Endodermal cell (in vitro differentiated cells): ENCODE results near the gene HLA-E. TPM values are rescaled to one million over a fixed set of nuclear protein-coding genes. Genes with fewer than 3 reads are reported as not detected.

Experiments used
- DNase-seq: peaks from one replicate; pipeline ENCODE4 v3.0.0-alpha.2; 2017
- H3K27ac ChIP-seq: 2 replicates; pipeline ENCODE4 v1.5.1; 2013; ENCODE audit warnings: mild to moderate bottlenecking, low read depth, low read length, moderate library complexity
- H3K27me3 ChIP-seq: 2 replicates; pipeline ENCODE4 v1.6.1; 2013; ENCODE audit warnings: mild to moderate bottlenecking, low read length, moderate library complexity; ENCODE audit not compliant: insufficient read depth, control insufficient read depth, poor library complexity, severe bottlenecking
- H3K36me3 ChIP-seq: 2 replicates; pipeline ENCODE4 v1.7.0; 2013; ENCODE audit warnings: mild to moderate bottlenecking, low read length, moderate library complexity; ENCODE audit not compliant: control insufficient read depth, insufficient read depth
- H3K4me1 ChIP-seq: one replicate; pipeline ENCODE4 v1.7.0; 2013; ENCODE audit warnings: low read length; ENCODE audit not compliant: control insufficient read depth, insufficient read depth
- H3K4me3 ChIP-seq: 2 replicates; pipeline ENCODE4 v1.5.1; 2013; ENCODE audit warnings: mild to moderate bottlenecking, low read length, moderate library complexity
- H3K9ac ChIP-seq: 2 replicates; pipeline ENCODE4 v1.6.1; 2013; ENCODE audit warnings: mild to moderate bottlenecking, low read length, moderate library complexity; ENCODE audit not compliant: poor library complexity, severe bottlenecking; ENCODE audit errors: extremely low read depth
- H3K9me3 ChIP-seq: 2 replicates; pipeline ENCODE4 v1.6.1; 2013; ENCODE audit warnings: mild to moderate bottlenecking, low read length, moderate library complexity; ENCODE audit not compliant: control insufficient read depth
- H3K27ac Mint-ChIP-seq: 2 replicates; pipeline ENCODE4 v1.8.0; 2020; ENCODE audit warnings: mixed read lengths
- H3K27me3 Mint-ChIP-seq: 2 replicates; pipeline ENCODE4 v1.8.0; 2021; ENCODE audit warnings: mild to moderate bottlenecking, mixed read lengths; ENCODE audit not compliant: insufficient read depth
- H3K36me3 Mint-ChIP-seq: 2 replicates; pipeline ENCODE4 v1.8.0; 2020; ENCODE audit warnings: low read depth, mixed read lengths
- H3K4me1 Mint-ChIP-seq: 2 replicates; pipeline ENCODE4 v1.8.0; 2020; ENCODE audit warnings: mixed read lengths
- H3K4me3 Mint-ChIP-seq: 2 replicates; pipeline ENCODE4 v1.8.0; 2020; ENCODE audit warnings: mild to moderate bottlenecking, moderate library complexity, mixed read lengths
- H3K9me3 Mint-ChIP-seq: 2 replicates; pipeline ENCODE4 v1.8.0; 2020; ENCODE audit warnings: mild to moderate bottlenecking, mixed read lengths
- WGBS, 2 experiments: methylation state at CpG; one replicate each; pipeline versions ENCODE4 v1.1.5 to v1.1.7; 2013; ENCODE audit warnings: missing lambda C conversion rate in 2 of 2, mixed read lengths in 1 of 2; ENCODE audit not compliant: insufficient coverage in 1 of 2, insufficient read length in 1 of 2; 5-methylcytosine and 5-hydroxymethylcytosine counted together
- total RNA-seq, 2 donors: library from RNA; stranded (reverse); fragmentation: NEBNext Ultra II Directional in 1 of 2; extraction: Animal tissue kit (Norgen Biotek cat#: 25700) in 1 of 2; gene quantifications; 2 replicates in 1 of 2; 3 replicates in 1 of 2; pipeline ENCODE4 v1.2.1, GENCODE V29; 2021
- TF ChIP-seq, protein P1 (sequence below): fragments of 200-600 bp; sonication (generic); conservative IDR thresholded peaks from 2 replicates; pipeline ENCODE4 v1.5.0; 2021; ENCODE audit warnings: antibody characterized with exemption, mild to moderate bottlenecking

HLA-E gene
- total RNA-seq, 2 donors from 2014 or later: 31.7 to 38.4 TPM

DNA sequence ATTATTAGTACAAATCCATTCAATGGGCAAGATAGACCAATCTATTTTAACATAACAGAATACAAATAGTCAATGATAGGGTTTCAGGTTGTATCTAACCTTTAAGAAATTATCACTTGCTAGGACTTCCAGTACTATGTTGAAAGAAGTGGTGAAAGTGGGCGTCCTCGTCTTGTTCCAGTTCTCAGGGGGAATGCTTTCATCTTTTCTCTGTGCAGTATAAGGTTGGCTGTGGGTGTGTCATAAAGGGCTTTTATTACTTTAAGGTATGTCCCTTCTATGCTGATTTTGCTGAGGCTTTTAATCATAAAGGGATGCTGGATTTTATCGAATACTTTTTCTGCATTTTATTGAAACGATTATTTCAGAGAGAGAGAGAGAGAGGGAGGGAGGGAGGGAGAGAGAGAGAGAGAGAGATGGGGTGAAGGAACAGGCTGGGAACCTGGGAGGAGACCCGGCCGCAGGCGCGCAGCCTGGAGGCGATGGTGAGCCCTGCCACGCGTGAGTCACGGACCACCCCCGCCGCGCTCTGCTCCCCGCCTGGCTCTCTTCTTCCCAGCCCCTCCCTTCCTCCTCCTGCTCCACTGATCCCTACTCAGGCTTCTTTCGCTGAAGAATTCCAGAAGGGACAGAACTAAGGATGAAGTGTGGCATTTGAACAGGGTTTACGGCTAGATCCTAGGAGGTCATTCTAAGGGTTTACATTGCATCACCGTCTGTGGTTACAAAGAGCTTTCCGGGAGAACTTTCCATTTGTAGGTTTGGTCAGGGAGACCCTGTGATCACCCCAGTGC lies 45.5 kb upstream of the HLA-E start:
- Mint-ChIP-seq H3K36me3 (no peaks in the 10 kb centered on the region), H3K27ac (no peak overlapping the region), H3K27me3 (peaks cover 92% of the 10 kb centered on the region), H3K4me1 (no peaks in the 10 kb centered on the region), H3K4me3 (no peak overlapping the region), H3K9me3 (no peaks in the 10 kb centered on the region)
- WGBS, 2 experiments: 28 to 30% methylated on average over 3 to 20 of the region's 20 CpGs
- Histone ChIP-seq H3K36me3 (no peaks in the 10 kb centered on the region), H3K4me1 (no peaks in the 10 kb centered on the region), H3K9ac (no peak overlapping the region), H3K4me3 (no peak overlapping the region), H3K9me3 (no peaks in the 10 kb centered on the region), H3K27ac (no peak overlapping the region), H3K27me3 (peaks cover 97% of the 10 kb centered on the region)
- DNase-seq: no peak
- TF ChIP-seq, protein P1, sequence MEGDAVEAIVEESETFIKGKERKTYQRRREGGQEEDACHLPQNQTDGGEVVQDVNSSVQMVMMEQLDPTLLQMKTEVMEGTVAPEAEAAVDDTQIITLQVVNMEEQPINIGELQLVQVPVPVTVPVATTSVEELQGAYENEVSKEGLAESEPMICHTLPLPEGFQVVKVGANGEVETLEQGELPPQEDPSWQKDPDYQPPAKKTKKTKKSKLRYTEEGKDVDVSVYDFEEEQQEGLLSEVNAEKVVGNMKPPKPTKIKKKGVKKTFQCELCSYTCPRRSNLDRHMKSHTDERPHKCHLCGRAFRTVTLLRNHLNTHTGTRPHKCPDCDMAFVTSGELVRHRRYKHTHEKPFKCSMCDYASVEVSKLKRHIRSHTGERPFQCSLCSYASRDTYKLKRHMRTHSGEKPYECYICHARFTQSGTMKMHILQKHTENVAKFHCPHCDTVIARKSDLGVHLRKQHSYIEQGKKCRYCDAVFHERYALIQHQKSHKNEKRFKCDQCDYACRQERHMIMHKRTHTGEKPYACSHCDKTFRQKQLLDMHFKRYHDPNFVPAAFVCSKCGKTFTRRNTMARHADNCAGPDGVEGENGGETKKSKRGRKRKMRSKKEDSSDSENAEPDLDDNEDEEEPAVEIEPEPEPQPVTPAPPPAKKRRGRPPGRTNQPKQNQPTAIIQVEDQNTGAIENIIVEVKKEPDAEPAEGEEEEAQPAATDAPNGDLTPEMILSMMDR: no peak

DNA sequence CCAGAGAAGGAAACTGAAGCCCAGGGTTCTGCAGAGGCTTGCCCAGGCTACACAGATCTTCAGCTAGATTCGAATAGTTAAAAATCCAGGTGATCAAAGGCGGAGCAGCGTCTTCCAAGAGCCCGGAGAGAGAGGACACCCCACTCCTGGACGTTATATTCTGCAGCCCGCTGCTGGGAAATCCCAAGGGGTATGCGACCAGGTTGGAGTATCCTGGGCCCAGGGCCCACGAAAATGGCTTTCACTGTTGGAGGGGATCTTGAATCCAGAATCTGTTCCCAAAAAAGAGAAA lies 44.9 kb upstream of the HLA-E start:
- Mint-ChIP-seq H3K36me3 (no peaks in the 10 kb centered on the region), H3K4me1 (no peaks in the 10 kb centered on the region), H3K27ac (no peak overlapping the region), H3K27me3 (peaks cover 92% of the 10 kb centered on the region), H3K4me3 (no peak overlapping the region), H3K9me3 (no peaks in the 10 kb centered on the region)
- peaks cover 97% of the 10 kb centered on the region for H3K27me3 ChIP-seq
- no peak for DNase-seq
- TF ChIP-seq, protein P1: no peak
- 68 to 75% methylated on average over 7 to 8 of the region's 8 CpGs for WGBS, 2 experiments
- no peaks in the 10 kb centered on the region for H3K4me1 ChIP-seq
- no peaks in the 10 kb centered on the region for H3K9me3 ChIP-seq
- no peak overlapping the region for H3K9ac ChIP-seq
- H3K4me3 ChIP-seq: no peak overlapping the region
- H3K36me3 ChIP-seq: no peaks in the 10 kb centered on the region
- H3K27ac ChIP-seq: no peak overlapping the region

DNA sequence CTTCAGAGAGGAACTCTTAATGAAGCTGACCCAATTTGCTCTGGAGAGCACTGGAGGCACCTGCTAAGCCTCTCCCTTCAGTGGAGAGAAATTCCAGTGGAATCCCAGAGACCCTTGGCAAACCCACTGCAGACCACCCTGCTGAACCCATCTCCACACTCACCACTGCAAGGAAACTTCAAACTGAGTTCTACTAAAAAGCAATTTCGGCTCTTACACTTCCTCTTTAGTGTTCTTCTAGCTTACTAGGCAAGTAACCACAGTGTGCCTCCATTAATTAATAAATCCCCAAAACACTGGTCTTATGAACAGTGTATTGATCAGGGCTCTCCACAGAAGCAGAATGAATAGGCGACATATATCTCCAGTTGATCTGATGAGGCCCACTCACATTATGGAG lies 43.0 kb upstream of the HLA-E start:
- H3K27me3 ChIP-seq: peaks cover 97% of the 10 kb centered on the region

More for the DNA sequence above, 43.0 kb upstream of the HLA-E start:
- TF ChIP-seq, protein P1: no peak
- no peak overlapping the region for H3K4me3 ChIP-seq
- H3K4me3 Mint-ChIP-seq: no peak overlapping the region
- DNase-seq: no peak
- H3K9me3 Mint-ChIP-seq: no peaks in the 10 kb centered on the region
- H3K4me1 ChIP-seq: no peaks in the 10 kb centered on the region
- H3K36me3 ChIP-seq: no peaks in the 10 kb centered on the region
- no peak overlapping the region for H3K9ac ChIP-seq
- H3K36me3 Mint-ChIP-seq: no peaks in the 10 kb centered on the region
- no peak overlapping the region for H3K27ac Mint-ChIP-seq
- peaks cover 94% of the 10 kb centered on the region for H3K27me3 Mint-ChIP-seq
- H3K27ac ChIP-seq: no peak overlapping the region
- WGBS, 2 experiments: 64 to 77% methylated on average over 2 of the region's 2 CpGs
- no peaks in the 10 kb centered on the region for H3K4me1 Mint-ChIP-seq
- H3K9me3 ChIP-seq: no peaks in the 10 kb centered on the region
